Adrenal gland (tissue), 5 donors: ENCODE data around the gene GTPBP3.

Source experiments
- CTCF ChIP-seq, 6 experiments: fragments of 450-650 bp in 4 of 6; fragments of 200-600 bp in 2 of 6; sonication (generic) in 1 of 6; IDR thresholded peaks; 1 replicate in 5 of 6; 2 replicates in 1 of 6; pipeline versions ENCODE4 v1.5.1 to v1.8.0; 2016 to 2021; ENCODE audit warnings: antibody characterized with exemption in 6 of 6, mild to moderate bottlenecking in 2 of 6, moderate library complexity in 1 of 6
- POLR2A ChIP-seq, 2 donors: fragments of 450-650 bp; IDR thresholded peaks; one replicate each; pipeline ENCODE4 v1.6.1; 2017; ENCODE audit warnings: antibody characterized with exemption in 2 of 2, mild to moderate bottlenecking in 2 of 2, moderate library complexity in 1 of 2
- donor health status: DM: no; HTN: no; CAD: no.

DNA sequence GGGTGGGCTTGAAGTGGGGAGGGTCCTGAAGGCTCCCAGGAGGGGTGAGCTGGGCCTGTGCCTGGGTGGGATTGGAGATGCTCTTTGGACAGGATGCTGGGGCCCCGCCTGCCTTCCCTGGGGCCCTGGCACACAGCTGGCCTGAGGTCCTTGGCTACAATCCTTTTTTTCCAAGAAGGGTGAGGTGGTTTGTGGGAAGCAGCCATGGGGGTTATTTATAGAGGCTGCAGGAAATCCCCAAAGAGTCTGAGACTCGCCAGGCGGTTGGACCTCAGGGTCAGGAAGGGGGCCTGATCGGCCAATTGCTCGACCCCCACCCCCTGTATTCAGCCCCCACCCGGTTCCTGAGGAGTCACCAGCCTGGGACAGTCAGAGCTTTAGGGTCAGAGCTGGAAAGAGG lies 10.0 kb downstream of the GTPBP3 start:
- TF ChIP-seq CTCF (IDR thresholded peaks at IDR 0.05) (no peak), POLR2A (IDR thresholded peaks at IDR 0.05) (no peak)
